Stimulated activated CD8-positive, alpha-beta memory T cell treated with anti-CD3 and anti-CD28 coated beads, Interleukin-7, amount 100 ng/mL, for 48 hours (primary cell): Measurements from ENCODE around the gene SLC2A4RG.
"Not testable (repeated sequence)": the region's sequence is repeated elsewhere in the genome, so short reads cannot be mapped to it uniquely, and the experiment has no call there.

Experiments used
- DNase-seq, 2 donors: peaks; one replicate each; pipeline ENCODE4 v3.0.0-alpha.2; 2020; ENCODE audit warnings: low read depth in 1 of 2; ENCODE audit errors: extremely low read depth in 1 of 2

The SLC2A4RG gene

DNA sequence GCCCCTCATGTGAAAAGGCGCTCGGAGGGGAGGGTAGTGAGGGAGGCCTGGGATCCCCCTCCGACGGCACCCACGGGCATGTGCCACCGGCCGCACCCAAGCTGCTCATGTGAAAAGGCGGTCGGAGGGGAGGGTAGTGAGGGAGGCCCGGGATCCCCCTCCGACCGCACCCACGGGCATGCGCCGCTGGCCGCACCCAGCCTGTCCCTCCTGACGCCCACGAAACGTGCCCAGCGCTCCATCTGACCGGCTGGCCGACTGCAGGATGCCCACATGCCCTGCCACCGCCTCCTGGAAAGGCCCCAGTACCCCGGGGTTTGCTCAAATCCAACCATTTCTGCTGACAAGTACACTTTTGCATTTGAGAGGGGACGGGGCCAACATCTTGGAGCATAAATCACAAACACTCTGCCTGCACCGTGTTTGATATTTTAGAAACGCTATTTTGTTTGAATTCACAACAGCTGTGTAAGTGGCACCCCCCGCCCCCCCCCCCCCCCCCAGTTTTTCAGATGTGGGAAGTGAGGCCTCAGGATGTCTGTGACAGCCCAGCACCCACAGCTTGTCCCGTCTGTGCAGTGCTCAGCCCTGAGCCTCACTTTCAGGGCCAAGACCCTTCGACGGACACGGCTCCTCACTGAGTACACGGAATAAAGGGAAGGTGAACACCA lies 34.1 kb downstream of the SLC2A4RG start:
- no peak for DNase-seq

- no peak for DNase-seq
Measured at GRCh38 chr20:63774306-63774705, 34.7 kb downstream of the SLC2A4RG start.

DNA sequence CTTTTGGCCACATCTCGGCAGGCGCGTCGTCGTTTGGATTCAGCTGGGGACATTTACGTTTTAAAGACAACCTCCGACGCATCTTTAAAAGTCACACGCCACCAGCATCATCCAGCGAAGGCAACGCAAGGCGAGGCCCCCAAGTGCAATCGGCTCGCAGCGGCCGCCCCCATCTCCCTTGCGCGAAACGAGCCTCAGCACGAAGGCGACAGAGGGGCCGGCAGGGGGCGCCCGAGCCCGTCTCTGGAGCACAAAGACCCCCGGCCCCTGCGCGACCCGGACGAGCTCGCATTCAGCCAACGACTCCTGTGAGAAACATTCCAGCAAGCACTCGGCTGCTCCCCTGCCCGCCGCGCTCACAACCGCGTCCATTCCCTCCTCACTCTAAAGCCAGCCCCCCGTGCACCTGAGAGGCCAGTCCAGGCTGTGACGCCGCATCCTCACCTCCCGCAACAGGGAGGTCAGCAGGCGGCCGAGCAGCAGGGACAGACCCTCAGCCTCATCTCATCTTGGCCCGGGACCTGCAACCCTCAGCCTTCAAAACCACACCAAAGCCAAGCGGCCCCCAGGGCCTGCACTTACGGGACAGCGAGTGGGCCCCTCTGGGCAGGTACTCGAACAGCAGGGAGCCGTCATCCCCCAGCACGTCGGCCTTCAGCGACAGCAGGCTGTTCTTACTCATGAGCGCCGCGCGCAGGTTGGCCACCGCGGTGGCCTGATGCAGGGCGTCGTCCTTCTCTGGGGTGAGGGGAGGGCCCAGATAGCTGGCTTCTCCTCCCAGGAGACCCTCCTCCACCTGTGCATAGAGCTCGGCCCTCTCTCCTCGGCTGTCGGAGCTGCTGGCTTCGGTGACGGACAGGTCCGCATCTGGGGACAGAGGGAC lies 35.8 kb downstream of the SLC2A4RG start:
- DNase-seq = peak in 1 of 2 donors; percentile 12

DNA sequence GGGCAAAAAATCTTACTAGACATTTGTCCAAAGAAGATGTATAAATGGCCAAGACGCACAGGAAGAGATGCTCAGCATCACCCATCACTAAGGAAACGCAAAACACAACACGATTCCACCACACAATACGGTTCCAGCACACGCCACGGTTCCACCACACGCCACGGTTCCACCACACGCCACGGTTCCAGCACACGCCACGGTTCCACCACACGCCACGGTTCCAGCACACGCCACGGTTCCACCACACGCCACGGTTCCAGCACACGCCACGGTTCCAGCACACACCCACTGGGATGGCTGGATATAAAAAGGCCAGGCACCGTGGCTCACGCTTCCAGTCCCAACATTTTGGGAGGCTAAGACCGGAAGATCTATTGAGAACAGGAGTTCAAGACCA lies 37.3 kb downstream of the SLC2A4RG start:
- not testable (repeated sequence) for DNase-seq

GRCh38 chr20:63777614-63778013 lies 38.0 kb downstream of the SLC2A4RG start:
- DNase-seq = no peak

DNA sequence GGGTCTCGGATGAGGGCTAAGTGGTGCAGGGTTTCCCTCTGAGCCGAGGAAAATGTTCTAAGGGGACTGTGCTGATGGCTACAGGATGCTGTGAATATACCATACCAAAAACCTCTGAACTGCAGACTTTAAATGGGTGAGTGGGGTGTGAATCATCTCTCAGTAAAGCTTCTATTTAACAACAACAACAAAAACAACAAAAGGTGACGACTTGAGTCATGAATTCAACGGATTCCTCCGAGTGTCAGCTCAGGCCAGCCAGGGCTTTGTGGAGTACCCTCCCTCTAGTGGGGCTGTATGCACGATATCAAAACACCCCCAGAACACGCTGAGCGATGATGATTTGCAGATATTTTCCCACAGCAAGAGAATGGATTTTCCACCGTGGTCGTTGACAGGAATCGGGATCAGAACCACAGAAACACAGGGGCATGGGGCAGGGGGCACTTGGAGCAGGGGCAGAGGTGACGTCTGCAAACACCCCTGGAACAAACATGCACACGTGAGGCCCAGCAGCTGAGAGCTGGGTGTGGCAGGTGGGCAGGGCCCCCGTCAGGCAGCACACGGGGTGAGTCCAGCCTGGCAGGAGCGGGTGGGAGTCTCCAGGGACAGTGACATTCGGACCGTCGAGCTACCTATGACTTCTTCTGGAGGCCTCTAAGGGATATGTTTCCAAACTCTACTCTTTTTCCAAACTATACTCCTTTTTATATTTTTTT lies 38.6 kb downstream of the SLC2A4RG start:
- no peak for DNase-seq

DNA sequence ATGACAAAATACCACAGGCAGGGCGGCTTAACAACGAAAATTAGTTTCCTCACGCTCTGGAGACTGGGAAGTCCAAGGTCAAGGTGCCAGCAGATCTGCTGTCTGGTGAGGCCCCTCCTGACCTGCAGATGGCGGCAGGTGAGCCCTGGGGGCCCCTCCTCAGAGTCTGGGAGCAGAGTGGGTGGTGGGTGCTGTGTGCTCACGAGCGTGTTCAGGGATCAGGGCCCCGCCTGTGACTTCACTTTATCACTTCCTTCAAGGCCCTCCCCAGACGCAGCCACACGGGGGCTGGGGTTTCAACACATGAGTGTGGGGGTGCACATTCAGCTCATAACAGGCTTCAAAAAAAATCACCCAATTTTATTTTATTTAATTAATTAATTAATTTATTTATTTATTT lies 39.3 kb downstream of the SLC2A4RG start:
- DNase-seq = no peak

- DNase-seq = no peak
Measured at GRCh38 chr20:63781181-63781580, 41.6 kb downstream of the SLC2A4RG start.

DNA sequence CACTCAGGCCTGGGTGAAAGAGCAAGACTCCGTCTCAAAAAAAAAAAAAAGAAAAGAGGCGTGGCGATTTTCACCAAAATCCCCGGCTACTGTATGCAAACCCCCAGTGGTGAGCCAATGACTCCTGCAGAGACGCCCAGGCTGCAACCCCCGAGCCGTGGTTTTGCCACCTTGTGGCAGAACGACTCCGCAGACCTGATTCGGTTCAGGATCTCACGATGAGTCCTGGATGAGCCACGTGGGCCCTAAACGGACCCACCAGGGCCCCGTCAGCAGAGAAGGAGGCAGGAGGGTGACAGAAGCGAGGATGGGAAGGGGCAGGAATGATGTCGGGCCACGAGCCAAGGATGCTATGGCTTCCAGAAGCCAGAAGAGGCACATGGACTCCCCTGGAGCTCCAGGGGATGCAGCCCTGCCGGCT lies 42.5 kb downstream of the SLC2A4RG start:
- peak; percentile 28 to 31 for DNase-seq

DNA sequence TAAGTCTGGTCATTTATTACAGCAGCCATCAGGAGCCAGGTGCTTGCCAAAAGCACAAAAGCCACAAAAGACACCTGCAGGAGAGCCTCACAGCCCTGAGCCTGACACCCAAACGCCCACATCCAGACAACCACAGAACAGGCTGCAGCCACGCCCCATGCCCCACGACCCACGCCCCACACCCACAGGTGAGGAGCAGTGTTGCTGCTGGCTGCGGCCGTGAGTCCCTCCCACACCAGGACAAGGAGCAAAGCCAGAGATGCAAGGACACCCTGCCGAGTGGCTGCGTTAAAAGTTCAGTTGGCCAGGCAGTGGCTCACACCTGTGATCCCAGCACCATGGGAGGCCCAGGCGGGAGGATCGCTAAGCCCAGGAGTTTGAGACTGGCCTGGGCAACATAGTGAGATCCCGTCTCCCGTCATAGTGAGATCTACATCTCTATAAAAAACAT lies 43.0 kb downstream of the SLC2A4RG start:
- DNase-seq = no peak

DNA sequence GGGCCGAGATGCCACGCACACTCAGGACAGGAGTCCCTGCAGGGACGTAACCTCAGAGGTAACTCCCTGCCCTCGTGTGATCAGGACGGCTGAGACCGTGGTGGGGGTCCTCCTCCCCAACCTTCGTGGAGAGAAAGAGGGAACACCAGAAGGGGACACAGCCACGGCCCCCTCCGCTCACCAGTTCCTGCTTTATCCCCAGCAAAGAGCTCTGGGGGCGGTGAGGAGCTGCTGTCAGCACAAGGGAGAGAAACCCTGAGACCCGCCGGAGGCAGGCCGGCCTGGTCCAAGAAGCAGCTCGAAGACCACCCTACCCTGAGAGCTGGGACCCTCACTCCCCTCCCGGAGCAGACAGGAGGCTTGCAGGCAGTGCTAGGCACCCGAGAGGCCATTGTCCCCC lies 44.4 kb downstream of the SLC2A4RG start:
- DNase-seq = no peak

- DNase-seq = no peak
Measured at GRCh38 chr20:63785691-63786131, 46.1 kb downstream of the SLC2A4RG start.

DNA sequence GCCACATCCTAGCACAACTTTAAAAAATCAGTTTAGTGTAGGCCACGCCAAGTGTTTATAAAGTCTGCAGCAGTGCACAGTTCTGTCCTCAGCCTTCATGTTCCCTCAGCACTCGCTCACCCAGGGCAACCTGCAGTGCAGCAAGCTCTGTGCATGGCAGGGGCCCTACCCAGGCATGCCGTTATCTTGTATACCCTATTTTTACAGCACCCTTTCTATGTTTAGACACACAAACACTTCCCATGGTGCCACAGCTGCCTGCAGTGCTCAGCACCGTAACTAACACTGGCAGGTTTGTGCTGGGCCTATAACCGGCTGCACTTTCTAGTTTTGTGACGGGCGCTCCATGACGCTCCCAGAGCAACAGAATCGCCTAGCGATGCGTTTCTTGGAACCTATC lies 47.7 kb downstream of the SLC2A4RG start:
- no peak for DNase-seq

DNA sequence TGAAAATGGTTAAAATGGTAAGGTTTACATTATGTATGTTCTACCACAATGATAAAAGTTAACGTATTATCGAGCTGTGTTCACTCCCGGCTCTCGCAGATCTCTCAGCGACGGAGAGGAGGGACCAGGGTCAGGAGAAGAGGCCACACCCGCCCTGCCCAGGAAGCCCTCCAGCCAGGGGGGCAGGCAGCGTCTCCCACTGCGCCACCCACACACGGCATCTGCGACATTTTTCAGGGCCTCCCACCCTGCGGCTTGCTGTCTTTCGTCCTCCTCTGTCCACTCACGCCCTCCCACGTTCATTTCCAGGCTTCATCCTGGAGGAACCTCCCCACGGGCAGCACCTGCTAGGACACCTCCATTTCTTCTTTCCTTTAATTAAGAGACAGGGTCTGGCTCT lies 48.2 kb downstream of the SLC2A4RG start:
- no peak for DNase-seq

GRCh38 chr20:63789836-63790571 lies 50.4 kb downstream of the SLC2A4RG start:
- DNase-seq = no peak

GRCh38 chr20:63790572-63791168 lies 51.1 kb downstream of the SLC2A4RG start:
- DNase-seq = no peak

- DNase-seq = no peak
Measured at GRCh38 chr20:63791497-63792156, 52.1 kb downstream of the SLC2A4RG start.

DNA sequence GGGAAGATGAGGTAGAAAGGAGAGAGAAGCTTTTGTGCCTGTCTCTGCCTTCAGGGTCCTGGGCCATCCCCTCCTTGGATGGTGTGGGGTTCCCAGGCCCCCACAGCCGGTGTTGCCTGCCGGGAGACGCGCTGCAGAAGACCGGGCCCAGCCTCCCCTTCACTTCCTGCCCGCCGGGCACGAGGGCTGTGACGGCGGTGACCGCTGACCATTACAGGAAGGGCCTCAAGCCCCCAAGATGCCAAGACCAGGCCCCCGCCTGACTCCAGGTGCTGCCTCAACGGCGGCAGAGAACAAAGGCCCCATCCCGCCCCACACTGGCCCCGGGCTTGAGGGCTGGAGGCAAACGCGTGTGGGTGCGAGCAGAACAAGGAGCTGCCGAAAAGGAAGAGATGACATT lies 53.3 kb downstream of the SLC2A4RG start:
- no peak for DNase-seq
